ENCODE data around the gene CHST9. TPM values are rescaled to one million over a fixed set of nuclear protein-coding genes. Genes with fewer than 3 reads are reported as not detected.

CHST9 gene
- total RNA-seq, 2 experiments from 2014 or later, result not detected

DNA sequence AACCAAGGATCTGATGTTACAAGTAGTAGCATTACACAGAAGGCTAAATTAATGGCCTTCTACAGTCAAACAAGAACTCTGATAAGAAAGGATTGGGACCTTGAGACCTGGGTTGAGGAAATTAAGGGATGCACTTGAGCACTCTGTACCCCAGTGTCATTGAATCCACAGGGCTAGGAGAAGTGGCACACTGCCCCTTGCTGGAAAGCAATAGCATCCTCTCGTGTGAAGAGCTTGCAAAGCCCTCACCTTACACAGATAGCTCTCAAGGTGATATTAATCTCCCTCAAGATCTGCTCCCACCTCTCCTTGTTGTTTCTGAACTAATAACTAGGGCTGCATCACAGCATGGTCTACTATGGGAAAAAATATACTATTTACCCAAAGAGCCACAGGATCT lies 26.5 kb upstream of the CHST9 start:
- intact Hi-C loops (cut with DNase I, micrococcal nuclease), result no loop called here
- Mint-ChIP-seq H3K4me3 (no peak overlapping the region), H3K27ac (no peak overlapping the region), H3K36me3 (ENCODE audit: low read depth) (no peaks in the 10 kb centered on the region), H3K27me3 (no peaks in the 10 kb centered on the region), H3K9me3 (peaks cover 16% of the 10 kb centered on the region), H3K4me1 (ENCODE audit: low read depth) (no peaks in the 10 kb centered on the region)
- Histone ChIP-seq H3K4me3 (ENCODE audit: low read length) (no peak overlapping the region), H3K4me1 (ENCODE audit: insufficient read depth, low read length) (no peaks in the 10 kb centered on the region), H3K27me3 (ENCODE audit: control insufficient read depth in 1 of 2, insufficient read depth in 2 of 2, low read length in 2 of 2) (no peaks in the 10 kb centered on the region), H3K36me3 (ENCODE audit: insufficient read depth, low read length) (no peaks in the 10 kb centered on the region), H3K9me3 (ENCODE audit: control insufficient read depth in 1 of 2, insufficient read depth in 1 of 2, low read length in 2 of 2) (peaks cover 0 to 3% of the 10 kb centered on the region in 2 experiments), H3K27ac (ENCODE audit: low read depth in 1 of 2, low read length in 2 of 2) (no peak overlapping the region)
- ChIA-PET CTCF (no interaction called here), POLR2A (no interaction called here)
- no peak for DNase-seq
- no peak for ATAC-seq (ENCODE audit: poor library complexity)
- TF ChIP-seq CTCF (IDR thresholded peaks at IDR 0.05), result no peak

- ChIA-PET CTCF (no interaction called here), POLR2A (no interaction called here)
- Mint-ChIP-seq H3K4me1 (ENCODE audit: low read depth) (no peaks in the 10 kb centered on the region), H3K27me3 (no peaks in the 10 kb centered on the region), H3K9me3 (peaks cover 8% of the 10 kb centered on the region), H3K36me3 (ENCODE audit: low read depth) (no peaks in the 10 kb centered on the region), H3K27ac (no peak overlapping the region), H3K4me3 (no peak overlapping the region)
- Histone ChIP-seq H3K27me3 (ENCODE audit: control insufficient read depth in 1 of 2, insufficient read depth in 2 of 2, low read length in 2 of 2) (no peaks in the 10 kb centered on the region), H3K9me3 (ENCODE audit: control insufficient read depth in 1 of 2, insufficient read depth in 1 of 2, low read length in 2 of 2) (peaks cover 0 to 7% of the 10 kb centered on the region in 2 experiments), H3K36me3 (ENCODE audit: insufficient read depth, low read length) (no peaks in the 10 kb centered on the region), H3K4me1 (ENCODE audit: insufficient read depth, low read length) (no peaks in the 10 kb centered on the region), H3K4me3 (ENCODE audit: low read length) (no peak overlapping the region), H3K27ac (ENCODE audit: low read depth in 1 of 2, low read length in 2 of 2) (no peak overlapping the region)
- TF ChIP-seq CTCF (IDR thresholded peaks at IDR 0.05), result no peak
- DNase-seq, result no peak
- intact Hi-C loops (cut with DNase I, micrococcal nuclease), result no loop called here
- ATAC-seq (ENCODE audit: poor library complexity), result no peak
These were observed 21.3 kb upstream of the CHST9 start for GRCh38 chr18:27206411-27206810.

- H3K36me3 ChIP-seq (ENCODE audit: insufficient read depth, low read length), result no peaks in the 10 kb centered on the region
- Mint-ChIP-seq H3K36me3 (ENCODE audit: low read depth) (no peaks in the 10 kb centered on the region), H3K27me3 (no peaks in the 10 kb centered on the region), H3K9me3 (peaks cover 7% of the 10 kb centered on the region), H3K4me1 (ENCODE audit: low read depth) (no peaks in the 10 kb centered on the region), H3K4me3 (no peak overlapping the region), H3K27ac (no peak overlapping the region)
- peaks cover 0 to 8% of the 10 kb centered on the region in 2 experiments for H3K9me3 ChIP-seq (ENCODE audit: control insufficient read depth in 1 of 2, insufficient read depth in 1 of 2, low read length in 2 of 2)
- H3K27ac ChIP-seq (ENCODE audit: low read depth in 1 of 2, low read length in 2 of 2), result no peak overlapping the region
- TF ChIP-seq CTCF (IDR thresholded peaks at IDR 0.05), result no peak
- H3K4me1 ChIP-seq (ENCODE audit: insufficient read depth, low read length), result no peaks in the 10 kb centered on the region
- POLR2A ChIA-PET, result no interaction called here
- H3K4me3 ChIP-seq (ENCODE audit: low read length), result no peak overlapping the region
- intact Hi-C loops (cut with DNase I, micrococcal nuclease), result no loop called here
- DNase-seq (no peak), ATAC-seq (ENCODE audit: poor library complexity) (no peak)
- CTCF ChIA-PET, result no interaction called here
- no peaks in the 10 kb centered on the region for H3K27me3 ChIP-seq (ENCODE audit: control insufficient read depth in 1 of 2, insufficient read depth in 2 of 2, low read length in 2 of 2)
These were observed 17.6 kb upstream of the CHST9 start for GRCh38 chr18:27202741-27203140.

Data from CD4-positive, alpha-beta T cell (primary cell).